Nephron (organoid): ENCODE measurements around the gene PTPRD.

ENCODE experiments used
- H3K27ac Mint-ChIP-seq, 3 experiments: 2 replicates each; pipeline ENCODE4 v1.8.0; 2020; ENCODE audit warnings: mixed read lengths in 3 of 3, mild to moderate bottlenecking in 2 of 3, moderate library complexity in 1 of 3
- H3K27me3 Mint-ChIP-seq: 2 replicates; pipeline ENCODE4 v1.8.0; 2021; ENCODE audit warnings: low read depth, mild to moderate bottlenecking, moderate library complexity, mixed read lengths
- H3K36me3 Mint-ChIP-seq: 2 replicates; pipeline ENCODE4 v1.8.0; 2020; ENCODE audit warnings: low read depth, mixed read lengths
- H3K4me1 Mint-ChIP-seq: 2 replicates; pipeline ENCODE4 v1.8.0; 2020; ENCODE audit warnings: mixed read lengths
- H3K4me3 Mint-ChIP-seq, 3 experiments: 2 replicates each; pipeline ENCODE4 v1.8.0; 2020; ENCODE audit warnings: mild to moderate bottlenecking in 3 of 3, mixed read lengths in 3 of 3, moderate library complexity in 2 of 3
- H3K9me3 Mint-ChIP-seq: 2 replicates; pipeline ENCODE4 v1.8.0; 2020; ENCODE audit warnings: mixed read lengths
- TF ChIP-seq, protein P1 (sequence below), 3 experiments: fragments of 200-600 bp; sonication (generic); IDR thresholded peaks; one replicate each; pipeline ENCODE4 v1.5.0; 2021; ENCODE audit warnings: antibody characterized with exemption in 3 of 3; ENCODE audit not compliant: unreplicated experiment in 3 of 3

The PTPRD gene

DNA sequence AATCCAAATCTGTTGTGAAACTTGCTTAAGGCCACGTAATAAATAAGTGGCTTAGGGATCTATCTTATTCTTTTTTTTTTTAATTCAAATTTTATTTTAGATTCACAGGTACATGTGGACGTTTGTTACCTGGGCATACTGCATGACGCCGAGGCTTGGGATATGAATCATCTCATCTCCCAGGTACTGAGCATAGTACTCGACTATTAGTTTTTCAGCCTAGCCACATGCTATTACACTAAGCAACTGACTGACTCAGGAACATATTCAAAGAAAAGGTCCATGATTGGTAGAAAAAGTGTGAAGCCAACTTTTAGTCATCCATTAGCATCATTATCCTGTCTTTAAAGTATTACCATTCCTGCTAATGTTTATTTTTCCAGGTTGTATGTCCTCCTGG, 1709.7 kb downstream of the PTPRD start:
- no peaks in the 10 kb centered on the region for H3K27me3 Mint-ChIP-seq
- H3K36me3 Mint-ChIP-seq, result no peaks in the 10 kb centered on the region
- peaks cover 11% of the 10 kb centered on the region for H3K9me3 Mint-ChIP-seq
- peaks cover 9% of the 10 kb centered on the region for H3K4me1 Mint-ChIP-seq
- TF ChIP-seq, protein P1, sequence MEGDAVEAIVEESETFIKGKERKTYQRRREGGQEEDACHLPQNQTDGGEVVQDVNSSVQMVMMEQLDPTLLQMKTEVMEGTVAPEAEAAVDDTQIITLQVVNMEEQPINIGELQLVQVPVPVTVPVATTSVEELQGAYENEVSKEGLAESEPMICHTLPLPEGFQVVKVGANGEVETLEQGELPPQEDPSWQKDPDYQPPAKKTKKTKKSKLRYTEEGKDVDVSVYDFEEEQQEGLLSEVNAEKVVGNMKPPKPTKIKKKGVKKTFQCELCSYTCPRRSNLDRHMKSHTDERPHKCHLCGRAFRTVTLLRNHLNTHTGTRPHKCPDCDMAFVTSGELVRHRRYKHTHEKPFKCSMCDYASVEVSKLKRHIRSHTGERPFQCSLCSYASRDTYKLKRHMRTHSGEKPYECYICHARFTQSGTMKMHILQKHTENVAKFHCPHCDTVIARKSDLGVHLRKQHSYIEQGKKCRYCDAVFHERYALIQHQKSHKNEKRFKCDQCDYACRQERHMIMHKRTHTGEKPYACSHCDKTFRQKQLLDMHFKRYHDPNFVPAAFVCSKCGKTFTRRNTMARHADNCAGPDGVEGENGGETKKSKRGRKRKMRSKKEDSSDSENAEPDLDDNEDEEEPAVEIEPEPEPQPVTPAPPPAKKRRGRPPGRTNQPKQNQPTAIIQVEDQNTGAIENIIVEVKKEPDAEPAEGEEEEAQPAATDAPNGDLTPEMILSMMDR (IDR thresholded peaks at IDR 0.05; ENCODE audit: unreplicated experiment in 3 of 3), result no peak
- H3K4me3 Mint-ChIP-seq, result no peak overlapping the region
- H3K27ac Mint-ChIP-seq, result no peak overlapping the region

DNA sequence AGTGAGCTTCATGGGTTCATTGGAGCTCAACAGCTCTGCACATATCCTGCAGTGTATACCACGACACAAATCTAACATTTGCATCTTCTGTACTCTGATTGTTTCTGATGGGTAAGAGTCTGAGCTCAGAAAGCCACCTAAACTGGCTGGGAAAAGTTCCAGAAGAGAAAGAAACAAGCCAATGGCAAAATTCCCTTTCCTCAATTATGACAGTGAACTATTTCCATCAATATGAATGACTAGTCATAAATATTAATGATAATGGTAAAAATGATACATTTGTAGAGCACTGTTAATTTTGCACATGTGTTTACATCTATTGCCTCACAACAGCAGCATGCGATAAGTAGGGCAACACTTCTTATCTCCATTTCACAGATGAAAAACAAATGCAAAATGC, 1711.7 kb downstream of the PTPRD start:
- H3K27me3 Mint-ChIP-seq, result no peaks in the 10 kb centered on the region
- peaks cover 12% of the 10 kb centered on the region for H3K4me1 Mint-ChIP-seq
- no peak overlapping the region for H3K27ac Mint-ChIP-seq

DNA sequence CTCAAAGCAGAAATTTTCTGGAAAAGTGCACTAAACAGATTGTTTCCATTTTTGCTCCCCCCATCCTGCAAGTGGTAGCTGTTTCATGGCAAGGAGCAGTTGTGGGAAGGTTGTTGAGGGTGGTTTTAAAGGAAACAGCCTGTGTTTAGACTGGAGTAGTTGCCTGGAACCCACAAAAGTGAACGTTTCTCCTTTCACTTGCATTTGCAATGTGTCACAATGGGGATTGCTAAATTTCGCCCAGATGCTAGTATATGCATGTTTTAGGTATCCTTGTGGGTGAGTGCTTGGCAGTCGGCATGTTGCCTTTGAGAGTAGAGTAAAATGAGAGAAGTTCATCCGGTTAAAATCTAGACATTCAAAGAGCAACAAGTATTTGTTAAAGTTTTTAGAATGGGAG, 1713.3 kb downstream of the PTPRD start:
- no peak overlapping the region for H3K27ac Mint-ChIP-seq
- no peaks in the 10 kb centered on the region for H3K36me3 Mint-ChIP-seq
- no peak overlapping the region for H3K4me3 Mint-ChIP-seq
- no peaks in the 10 kb centered on the region for H3K9me3 Mint-ChIP-seq
- TF ChIP-seq, protein P1 (IDR thresholded peaks at IDR 0.05; ENCODE audit: unreplicated experiment in 3 of 3), result no peak
- H3K4me1 Mint-ChIP-seq, result peaks cover 20% of the 10 kb centered on the region
- no peaks in the 10 kb centered on the region for H3K27me3 Mint-ChIP-seq

More for the DNA sequence above, 1711.7 kb downstream of the PTPRD start:
- H3K4me3 Mint-ChIP-seq, result no peak overlapping the region
- TF ChIP-seq, protein P1 (IDR thresholded peaks at IDR 0.05; ENCODE audit: unreplicated experiment in 3 of 3), result no peak
- no peaks in the 10 kb centered on the region for H3K36me3 Mint-ChIP-seq
- no peaks in the 10 kb centered on the region for H3K9me3 Mint-ChIP-seq

DNA sequence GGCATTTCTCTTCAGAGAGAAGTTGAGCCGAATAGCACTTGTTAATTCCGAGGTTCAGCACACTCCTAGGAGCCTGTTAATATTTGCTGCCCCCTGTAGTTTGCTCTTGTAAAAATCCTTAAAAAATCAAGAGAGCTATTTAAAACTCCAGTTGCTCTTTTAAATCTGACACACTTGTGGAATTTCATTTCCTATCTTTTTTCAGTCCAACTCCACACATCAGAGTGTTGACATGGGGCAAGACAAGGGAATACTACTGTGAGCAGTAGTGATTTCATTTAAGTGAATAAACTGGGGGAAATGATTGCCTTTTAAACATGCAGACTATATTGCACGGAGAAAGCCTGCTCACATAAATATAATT, 1717.0 kb downstream of the PTPRD start:
- Mint-ChIP-seq H3K4me3 (no peak overlapping the region), H3K36me3 (no peaks in the 10 kb centered on the region), H3K9me3 (no peaks in the 10 kb centered on the region), H3K4me1 (peaks cover 23% of the 10 kb centered on the region), H3K27me3 (no peaks in the 10 kb centered on the region), H3K27ac (peak overlapping the region in 1 of 3 experiments; percentile 81)
- TF ChIP-seq, protein P1 (IDR thresholded peaks at IDR 0.05; ENCODE audit: unreplicated experiment in 3 of 3), result peak; percentile 64 to 76 (median 76)

DNA sequence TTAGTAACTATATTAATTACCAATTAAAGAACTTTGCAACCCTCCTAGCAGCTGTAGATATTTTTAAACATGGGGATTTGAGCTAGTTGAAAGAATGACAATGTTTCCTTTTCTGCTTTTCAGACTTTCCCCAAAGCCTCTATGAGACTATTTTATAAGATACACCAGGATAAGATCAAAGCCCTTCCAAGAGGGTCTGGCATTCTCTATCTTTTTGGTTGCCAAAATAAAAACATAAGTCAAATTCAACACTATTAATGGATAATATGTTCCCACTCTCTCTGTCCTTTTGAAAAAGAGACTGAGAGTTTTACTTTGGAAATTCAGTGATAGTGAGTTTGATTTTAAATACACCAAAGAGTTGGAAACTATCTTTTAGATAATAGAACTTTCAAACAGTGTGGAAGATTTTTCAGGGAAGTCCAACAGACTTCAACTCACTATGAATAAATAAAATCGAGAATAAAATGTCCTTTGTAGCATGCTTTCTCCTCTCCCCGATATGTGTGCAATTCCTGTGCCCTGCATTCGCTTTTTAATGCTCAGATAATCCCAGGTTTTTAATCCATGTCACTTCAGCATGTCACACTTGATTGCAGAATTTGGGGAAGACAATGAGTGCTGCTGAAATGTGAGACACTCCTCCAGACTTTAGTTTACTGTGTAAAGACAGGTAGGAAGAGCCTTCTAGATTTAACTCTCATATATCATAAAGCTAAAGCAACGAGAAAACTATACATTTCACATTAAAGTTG, 1717.5 kb downstream of the PTPRD start:
- Mint-ChIP-seq H3K27me3 (no peaks in the 10 kb centered on the region), H3K4me1 (peaks cover 23% of the 10 kb centered on the region), H3K27ac (peak overlapping the region in 2 of 3 experiments; percentile 29 to 81), H3K4me3 (peak overlapping the region in 1 of 3 experiments; percentile 60), H3K36me3 (no peaks in the 10 kb centered on the region), H3K9me3 (no peaks in the 10 kb centered on the region)
- TF ChIP-seq, protein P1 (IDR thresholded peaks at IDR 0.05; ENCODE audit: unreplicated experiment in 3 of 3), result no peak

DNA sequence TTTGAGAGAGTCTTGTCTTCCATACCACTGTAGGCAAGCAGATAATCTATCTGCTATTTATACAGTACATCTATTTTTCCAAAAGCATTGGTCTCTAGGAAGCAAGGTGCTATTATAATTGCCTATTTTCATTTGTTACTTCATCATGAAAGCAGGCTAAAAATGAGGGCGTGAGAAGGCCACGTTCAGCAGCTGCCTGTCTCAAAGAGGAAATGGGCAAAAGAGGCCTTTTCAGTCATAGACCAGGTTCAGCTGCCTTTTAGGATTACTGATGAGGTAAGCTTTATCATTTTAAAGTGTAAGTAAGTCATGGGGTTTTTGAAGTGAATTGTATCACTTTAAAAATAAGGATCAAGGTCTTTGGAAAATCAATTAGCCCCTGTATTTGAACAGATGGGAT, 1722.1 kb downstream of the PTPRD start:
- TF ChIP-seq, protein P1 (IDR thresholded peaks at IDR 0.05; ENCODE audit: unreplicated experiment in 3 of 3), result no peak
- no peaks in the 10 kb centered on the region for H3K27me3 Mint-ChIP-seq
- H3K4me3 Mint-ChIP-seq, result no peak overlapping the region
- H3K4me1 Mint-ChIP-seq, result peaks cover 15% of the 10 kb centered on the region
- H3K36me3 Mint-ChIP-seq, result no peaks in the 10 kb centered on the region
- H3K27ac Mint-ChIP-seq, result no peak overlapping the region
- H3K9me3 Mint-ChIP-seq, result no peaks in the 10 kb centered on the region
